Osteoblast (primary cell): ENCODE results near the gene SNTG2. TPM values are rescaled to one million over a fixed set of nuclear protein-coding genes. Genes with fewer than 3 reads are reported as not detected.
A peak's percentile ranks its signal among the peaks of the same experiment; 100 is the strongest.

Experiments
- DNase-seq: peaks from one replicate; pipeline ENCODE4 v3.0.0; 2011; ENCODE audit warnings: low spot score, mixed read lengths; ENCODE audit not compliant: insufficient read length; ENCODE audit errors: missing footprints
- H2AFZ ChIP-seq: 2 replicates; pipeline ENCODE4 v1.6.0; 2011; ENCODE audit warnings: mild to moderate bottlenecking, low read length
- H3K27ac ChIP-seq: 2 replicates; pipeline ENCODE4 v1.5.1; 2011; ENCODE audit warnings: mild to moderate bottlenecking, low read depth, low read length, moderate library complexity
- H3K27me3 ChIP-seq: 2 replicates; pipeline ENCODE4 v1.6.0; 2012; ENCODE audit warnings: mild to moderate bottlenecking, control low read depth, inconsistent platforms, low read length, moderate library complexity; ENCODE audit not compliant: insufficient read depth
- H3K36me3 ChIP-seq: 2 replicates; pipeline ENCODE4 v1.5.1; 2011; ENCODE audit warnings: mild to moderate bottlenecking, low read length, control low read depth, moderate library complexity; ENCODE audit not compliant: insufficient read depth
- H3K4me1 ChIP-seq: 2 replicates; pipeline ENCODE4 v1.5.1; 2011; ENCODE audit warnings: mild to moderate bottlenecking, low read length, control low read depth, moderate library complexity; ENCODE audit not compliant: insufficient read depth
- H3K4me2 ChIP-seq: 2 replicates; pipeline ENCODE4 v1.6.0; 2011; ENCODE audit warnings: mild to moderate bottlenecking, low read length; ENCODE audit not compliant: insufficient read depth
- H3K4me3 ChIP-seq: fragments of 200-600 bp; sonication (generic); 3 replicates; pipeline ENCODE4 v1.5.1; 2012; ENCODE audit warnings: mild to moderate bottlenecking, low read length, inconsistent platforms; ENCODE audit not compliant: insufficient read depth
- H3K79me2 ChIP-seq: 2 replicates; pipeline ENCODE4 v1.6.0; 2012; ENCODE audit warnings: mild to moderate bottlenecking, low read length, control low read depth, inconsistent platforms; ENCODE audit not compliant: insufficient read depth
- H3K9me3 ChIP-seq: 2 replicates; pipeline ENCODE4 v1.5.1; 2011; ENCODE audit warnings: low read depth, low read length, control low read depth
- H4K20me1 ChIP-seq: 2 replicates; pipeline ENCODE4 v1.6.0; 2012; ENCODE audit warnings: mild to moderate bottlenecking, low read length, control low read depth; ENCODE audit not compliant: insufficient read depth
- CTCF ChIP-seq: IDR thresholded peaks from 2 replicates; pipeline ENCODE4 v1.5.1; 2011; ENCODE audit warnings: mild to moderate bottlenecking, low read depth, low read length, moderate library complexity; ENCODE audit errors: extremely low read depth
- total RNA-seq: library from RNA; depleted of rRNA; stranded (reverse); fragments of >200 nt; gene quantifications from 2 replicates; pipeline ENCODE4 v1.2.3, GENCODE V29; 2012

The SNTG2 gene
- total RNA-seq, 1 donor: 1.4 TPM

- H3K4me2 ChIP-seq: no peak overlapping the region
- H3K4me3 ChIP-seq: no peak overlapping the region
- no peaks in the 10 kb centered on the region for H3K27me3 ChIP-seq
- DNase-seq: peak; percentile 77
- H3K4me1 ChIP-seq: peaks cover 9% of the 10 kb centered on the region
- no peak overlapping the region for H2AFZ ChIP-seq
- H3K9me3 ChIP-seq: no peaks in the 10 kb centered on the region
- H3K27ac ChIP-seq: no peak overlapping the region
- no peaks in the 10 kb centered on the region for H4K20me1 ChIP-seq
- no peaks in the 10 kb centered on the region for H3K79me2 ChIP-seq
- no peaks in the 10 kb centered on the region for H3K36me3 ChIP-seq
- no peak for TF ChIP-seq CTCF
Observed at GRCh38 chr2:1236606-1237005, 286.0 kb downstream of the SNTG2 start.

- Histone ChIP-seq H3K27me3 (no peaks in the 10 kb centered on the region), H2AFZ (no peak overlapping the region), H3K4me1 (peaks cover 9% of the 10 kb centered on the region), H4K20me1 (no peaks in the 10 kb centered on the region), H3K4me2 (no peak overlapping the region), H3K36me3 (no peaks in the 10 kb centered on the region), H3K4me3 (no peak overlapping the region), H3K27ac (no peak overlapping the region), H3K79me2 (no peaks in the 10 kb centered on the region), H3K9me3 (no peaks in the 10 kb centered on the region)
- TF ChIP-seq CTCF: no peak
- DNase-seq: peak; percentile 45
Observed at GRCh38 chr2:1237783-1238182, 287.1 kb downstream of the SNTG2 start.

GRCh38 chr2:1238598-1239138 is 288.0 kb downstream of the SNTG2 start:
- H2AFZ ChIP-seq: no peak overlapping the region
- no peaks in the 10 kb centered on the region for H3K36me3 ChIP-seq

GRCh38 chr2:1245193-1245592 is 294.5 kb downstream of the SNTG2 start:
- H3K79me2 ChIP-seq: no peaks in the 10 kb centered on the region
- TF ChIP-seq CTCF: no peak
- H3K27ac ChIP-seq: no peak overlapping the region
- DNase-seq: peak; percentile 42
- H3K4me2 ChIP-seq: no peak overlapping the region
- H3K36me3 ChIP-seq: no peaks in the 10 kb centered on the region
- no peaks in the 10 kb centered on the region for H3K27me3 ChIP-seq
- H3K4me1 ChIP-seq: no peaks in the 10 kb centered on the region
- H2AFZ ChIP-seq: no peak overlapping the region
- no peak overlapping the region for H3K4me3 ChIP-seq
- H3K9me3 ChIP-seq: no peaks in the 10 kb centered on the region
- H4K20me1 ChIP-seq: no peaks in the 10 kb centered on the region

More at GRCh38 chr2:1238598-1239138, 288.0 kb downstream of the SNTG2 start:
- no peak for TF ChIP-seq CTCF
- no peaks in the 10 kb centered on the region for H3K9me3 ChIP-seq
- no peak overlapping the region for H3K27ac ChIP-seq
- no peak overlapping the region for H3K4me3 ChIP-seq
- no peak overlapping the region for H3K4me2 ChIP-seq
- no peaks in the 10 kb centered on the region for H3K27me3 ChIP-seq
- H3K79me2 ChIP-seq: no peaks in the 10 kb centered on the region
- DNase-seq: peak; percentile 41
- H3K4me1 ChIP-seq: peaks cover 9% of the 10 kb centered on the region
- no peaks in the 10 kb centered on the region for H4K20me1 ChIP-seq
